Body of pancreas (tissue), 4 donors: ENCODE results near the gene TAS2R46.

Source experiments
- POLR2A ChIP-seq, 3 donors: fragments of 450-650 bp; IDR thresholded peaks; one replicate each; pipeline ENCODE4 v1.6.1; 2016; ENCODE audit warnings: antibody characterized with exemption in 3 of 3, mild to moderate bottlenecking in 2 of 3
- TF ChIP-seq, protein P1 (sequence below), 7 experiments: fragments of 450-650 bp in 4 of 7; fragments of 200-600 bp in 3 of 7; sonication (generic) in 3 of 7; IDR thresholded peaks; one replicate each; pipeline ENCODE4 v1.5.1; 2016 to 2019; ENCODE audit warnings: antibody characterized with exemption in 7 of 7

DNA sequence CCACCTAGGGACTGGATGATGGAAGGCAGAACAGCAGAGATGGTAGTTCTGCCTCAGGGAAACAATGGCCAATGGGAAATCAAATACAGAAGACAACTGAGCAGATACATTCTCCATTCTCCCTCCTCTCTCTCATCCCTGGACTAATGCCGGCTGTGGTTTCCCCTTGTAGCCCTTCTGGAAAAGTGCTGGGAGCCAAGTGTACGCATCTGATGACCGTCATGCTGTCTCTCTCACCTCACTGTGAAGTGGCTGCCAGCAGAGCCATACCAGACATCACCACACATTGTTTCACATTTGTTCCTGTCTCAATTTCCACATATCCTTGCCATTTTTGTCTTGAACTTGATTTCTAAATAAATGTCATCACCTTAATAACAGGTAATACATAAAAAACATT, 3.1 kb downstream of the TAS2R46 start:
- no peak for TF ChIP-seq POLR2A (IDR thresholded peaks at IDR 0.05)
- TF ChIP-seq, protein P1, sequence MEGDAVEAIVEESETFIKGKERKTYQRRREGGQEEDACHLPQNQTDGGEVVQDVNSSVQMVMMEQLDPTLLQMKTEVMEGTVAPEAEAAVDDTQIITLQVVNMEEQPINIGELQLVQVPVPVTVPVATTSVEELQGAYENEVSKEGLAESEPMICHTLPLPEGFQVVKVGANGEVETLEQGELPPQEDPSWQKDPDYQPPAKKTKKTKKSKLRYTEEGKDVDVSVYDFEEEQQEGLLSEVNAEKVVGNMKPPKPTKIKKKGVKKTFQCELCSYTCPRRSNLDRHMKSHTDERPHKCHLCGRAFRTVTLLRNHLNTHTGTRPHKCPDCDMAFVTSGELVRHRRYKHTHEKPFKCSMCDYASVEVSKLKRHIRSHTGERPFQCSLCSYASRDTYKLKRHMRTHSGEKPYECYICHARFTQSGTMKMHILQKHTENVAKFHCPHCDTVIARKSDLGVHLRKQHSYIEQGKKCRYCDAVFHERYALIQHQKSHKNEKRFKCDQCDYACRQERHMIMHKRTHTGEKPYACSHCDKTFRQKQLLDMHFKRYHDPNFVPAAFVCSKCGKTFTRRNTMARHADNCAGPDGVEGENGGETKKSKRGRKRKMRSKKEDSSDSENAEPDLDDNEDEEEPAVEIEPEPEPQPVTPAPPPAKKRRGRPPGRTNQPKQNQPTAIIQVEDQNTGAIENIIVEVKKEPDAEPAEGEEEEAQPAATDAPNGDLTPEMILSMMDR (IDR thresholded peaks at IDR 0.05), result no peak
